ENCODE measurements around the gene NEU2. TPM values are rescaled to one million over a fixed set of nuclear protein-coding genes. Genes with fewer than 3 reads are reported as not detected.

Gene NEU2
- total and polyA plus RNA-seq, 3 experiments from 2014 or later = not detected

DNA sequence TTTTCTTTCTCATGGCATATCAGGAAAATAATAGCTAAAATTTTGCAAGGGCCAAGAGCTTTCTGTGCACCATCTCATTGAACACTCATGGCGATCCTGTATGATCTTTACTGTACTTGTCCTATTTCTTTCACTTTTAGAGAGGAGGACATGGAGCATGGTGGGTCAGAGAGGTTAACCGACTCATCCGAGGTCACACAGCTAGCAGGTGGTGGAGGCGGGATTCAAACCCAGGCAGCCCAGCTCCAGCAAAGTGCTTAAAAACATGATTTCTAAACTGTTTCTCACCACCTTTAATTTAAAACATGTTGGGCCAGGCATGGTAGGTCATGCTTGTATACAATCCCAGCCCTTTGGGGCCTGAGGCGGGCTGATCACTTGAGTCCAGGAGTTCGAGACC lies 25.8 kb upstream of the NEU2 start:
- Mint-ChIP-seq H3K27ac (no peak overlapping the region), H3K9me3 (no peaks in the 10 kb centered on the region), H3K4me3 (no peak overlapping the region), H3K36me3 (no peaks in the 10 kb centered on the region), H3K27me3 (peaks cover 1 to 6% of the 10 kb centered on the region in 2 donors), H3K4me1 (no peaks in the 10 kb centered on the region)
- Histone ChIP-seq H3K4me1 (ENCODE audit: insufficient read depth, low read length) (no peaks in the 10 kb centered on the region), H3K27ac (ENCODE audit: low read depth, low read length) (no peak overlapping the region), H3K36me3 (ENCODE audit: insufficient read depth, low read length) (no peaks in the 10 kb centered on the region), H3K27me3 (ENCODE audit: insufficient read depth, low read length, poor library complexity, severe bottlenecking) (no peaks in the 10 kb centered on the region), H3K9me3 (ENCODE audit: low read length) (no peaks in the 10 kb centered on the region), H3K4me3 (ENCODE audit: low read length) (no peak overlapping the region)
- no peak for DNase-seq
- ChIA-PET CTCF (interaction anchor here (1.4 kb wide), 2 partner anchors 22 to 244 kb away, joined by 3 to 4 read pairs; no protein-coding TSS in a partner anchor), POLR2A (no interaction called here)

DNA sequence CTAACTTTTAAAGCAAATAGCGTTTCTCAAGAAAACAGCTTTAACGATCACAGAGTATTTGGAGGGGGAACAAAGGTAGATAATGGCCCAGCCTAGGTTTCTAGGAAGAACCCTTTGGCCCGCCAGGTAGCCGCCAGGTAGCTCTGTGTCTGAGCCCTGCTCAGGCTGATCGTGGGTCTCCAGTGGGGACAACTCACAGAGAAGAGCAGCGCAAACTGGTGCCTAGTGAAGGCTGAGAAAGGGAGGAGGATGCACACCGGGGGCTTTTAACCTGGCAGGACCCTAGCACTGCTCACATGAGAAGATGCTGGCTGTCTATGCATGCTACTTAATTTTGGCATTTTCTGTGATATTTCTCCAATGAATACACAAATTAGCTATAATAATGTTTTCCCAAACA lies 25.2 kb upstream of the NEU2 start:
- Histone ChIP-seq H3K4me1 (ENCODE audit: insufficient read depth, low read length) (no peaks in the 10 kb centered on the region), H3K4me3 (ENCODE audit: low read length) (no peak overlapping the region), H3K36me3 (ENCODE audit: insufficient read depth, low read length) (no peaks in the 10 kb centered on the region), H3K27ac (ENCODE audit: low read depth, low read length) (no peak overlapping the region), H3K27me3 (ENCODE audit: insufficient read depth, low read length, poor library complexity, severe bottlenecking) (no peaks in the 10 kb centered on the region), H3K9me3 (ENCODE audit: low read length) (no peaks in the 10 kb centered on the region)
- H3K4me1 Mint-ChIP-seq = no peaks in the 10 kb centered on the region
- H3K27me3 Mint-ChIP-seq = peaks cover 1 to 6% of the 10 kb centered on the region in 2 donors
- H3K36me3 Mint-ChIP-seq = no peaks in the 10 kb centered on the region
- H3K4me3 Mint-ChIP-seq = no peak overlapping the region
- ChIA-PET POLR2A (no interaction called here), CTCF (interaction anchor here (1.4 kb wide), 2 partner anchors 22 to 243 kb away, joined by 3 to 4 read pairs; no protein-coding TSS in a partner anchor)
- H3K9me3 Mint-ChIP-seq = no peaks in the 10 kb centered on the region
- no peak overlapping the region for H3K27ac Mint-ChIP-seq
- DNase-seq = no peak

- CTCF ChIA-PET = interaction anchor here (1.4 kb wide), 2 partner anchors 21 to 243 kb away, joined by 3 to 4 read pairs; no protein-coding TSS in a partner anchor
Measured at GRCh38 chr2:233007739-233008138, 24.7 kb upstream of the NEU2 start.

DNA sequence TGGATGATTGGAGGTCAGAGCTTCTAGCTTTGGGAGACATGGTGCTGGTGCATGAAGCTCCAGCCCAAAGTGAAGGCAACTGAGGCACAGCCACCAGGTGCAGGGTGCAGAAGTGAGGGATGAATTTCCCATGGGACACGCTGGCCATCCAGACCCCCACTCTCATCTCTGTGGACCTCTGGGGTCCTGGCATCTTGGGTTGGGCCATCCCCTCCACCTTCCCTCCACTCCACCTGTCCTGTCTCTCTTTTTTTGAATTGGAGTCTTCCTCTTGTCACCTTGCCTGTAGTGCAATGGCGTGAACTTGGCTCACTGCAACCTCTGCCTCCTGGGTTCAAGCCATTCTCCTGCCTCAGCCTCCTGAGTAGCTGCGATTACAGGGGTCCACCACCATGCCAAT lies 22.8 kb upstream of the NEU2 start:
- Mint-ChIP-seq H3K9me3 (no peaks in the 10 kb centered on the region), H3K4me3 (no peak overlapping the region), H3K27ac (peak overlapping the region in 1 of 8 donors; percentile 42), H3K36me3 (no peaks in the 10 kb centered on the region), H3K4me1 (no peaks in the 10 kb centered on the region), H3K27me3 (peaks cover 1 to 6% of the 10 kb centered on the region in 2 donors)
- no peak for DNase-seq
- H3K36me3 ChIP-seq (ENCODE audit: insufficient read depth, low read length) = no peaks in the 10 kb centered on the region
- no peaks in the 10 kb centered on the region for H3K9me3 ChIP-seq (ENCODE audit: low read length)
- ChIA-PET POLR2A (no interaction called here), CTCF (no interaction called here)
- no peak overlapping the region for H3K27ac ChIP-seq (ENCODE audit: low read depth, low read length)
- H3K27me3 ChIP-seq (ENCODE audit: insufficient read depth, low read length, poor library complexity, severe bottlenecking) = no peaks in the 10 kb centered on the region
- H3K4me3 ChIP-seq (ENCODE audit: low read length) = no peak overlapping the region
- no peaks in the 10 kb centered on the region for H3K4me1 ChIP-seq (ENCODE audit: insufficient read depth, low read length)

More at GRCh38 chr2:233007739-233008138, 24.7 kb upstream of the NEU2 start:
- no peaks in the 10 kb centered on the region for H3K9me3 Mint-ChIP-seq
- H3K4me1 ChIP-seq (ENCODE audit: insufficient read depth, low read length) = no peaks in the 10 kb centered on the region
- H3K27me3 ChIP-seq (ENCODE audit: insufficient read depth, low read length, poor library complexity, severe bottlenecking) = no peaks in the 10 kb centered on the region
- H3K9me3 ChIP-seq (ENCODE audit: low read length) = no peaks in the 10 kb centered on the region
- no peak overlapping the region for H3K27ac ChIP-seq (ENCODE audit: low read depth, low read length)
- DNase-seq = no peak
- no peaks in the 10 kb centered on the region for H3K36me3 Mint-ChIP-seq
- peaks cover 1 to 9% of the 10 kb centered on the region in 2 donors for H3K27me3 Mint-ChIP-seq
- H3K36me3 ChIP-seq (ENCODE audit: insufficient read depth, low read length) = no peaks in the 10 kb centered on the region
- H3K4me1 Mint-ChIP-seq = no peaks in the 10 kb centered on the region
- POLR2A ChIA-PET = no interaction called here
- no peak overlapping the region for H3K27ac Mint-ChIP-seq
- no peak overlapping the region for H3K4me3 Mint-ChIP-seq
- H3K4me3 ChIP-seq (ENCODE audit: low read length) = no peak overlapping the region

- Histone ChIP-seq H3K36me3 (ENCODE audit: insufficient read depth, low read length) (no peaks in the 10 kb centered on the region), H3K27ac (ENCODE audit: low read depth, low read length) (no peak overlapping the region), H3K27me3 (ENCODE audit: insufficient read depth, low read length, poor library complexity, severe bottlenecking) (no peaks in the 10 kb centered on the region), H3K9me3 (ENCODE audit: low read length) (no peaks in the 10 kb centered on the region), H3K4me3 (ENCODE audit: low read length) (no peak overlapping the region), H3K4me1 (ENCODE audit: insufficient read depth, low read length) (no peaks in the 10 kb centered on the region)
- peaks cover 0 to 2% (median 2%) of the 10 kb centered on the region in 5 donors for H3K9me3 Mint-ChIP-seq
- DNase-seq = no peak
- no peaks in the 10 kb centered on the region for H3K4me1 Mint-ChIP-seq
- no peak overlapping the region for H3K4me3 Mint-ChIP-seq
- peaks cover 1 to 6% of the 10 kb centered on the region in 2 donors for H3K27me3 Mint-ChIP-seq
- ChIA-PET POLR2A (no interaction called here), CTCF (no interaction called here)
- peak overlapping the region in 1 of 8 donors; percentile 66 for H3K27ac Mint-ChIP-seq
- H3K36me3 Mint-ChIP-seq = peaks cover 0 to 5% (median 0%) of the 10 kb centered on the region in 3 donors
Measured at GRCh38 chr2:233010569-233011267, 21.8 kb upstream of the NEU2 start.

DNA sequence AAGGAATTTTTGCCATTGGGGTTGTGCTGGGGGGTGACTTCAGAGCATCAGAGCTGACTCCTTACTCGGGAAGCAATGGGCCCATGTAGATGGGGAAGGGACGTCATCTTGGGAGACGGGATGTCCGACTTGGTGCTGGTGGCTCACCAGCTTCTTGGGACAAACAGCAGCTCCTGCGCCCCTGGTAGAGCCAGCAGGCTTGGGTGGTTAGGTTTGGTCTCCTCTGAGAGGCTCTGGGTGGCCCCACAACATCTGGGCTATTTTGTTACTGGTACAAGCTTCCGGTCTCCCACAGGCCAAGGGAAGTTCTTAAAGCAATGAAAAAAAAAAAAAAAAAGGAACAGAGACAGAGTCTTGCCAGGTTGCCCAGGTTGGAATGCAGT lies 21.2 kb upstream of the NEU2 start:
- Histone ChIP-seq H3K4me3 (ENCODE audit: low read length) (no peak overlapping the region), H3K27me3 (ENCODE audit: insufficient read depth, low read length, poor library complexity, severe bottlenecking) (no peaks in the 10 kb centered on the region), H3K27ac (ENCODE audit: low read depth, low read length) (no peak overlapping the region), H3K9me3 (ENCODE audit: low read length) (no peaks in the 10 kb centered on the region), H3K4me1 (ENCODE audit: insufficient read depth, low read length) (no peaks in the 10 kb centered on the region), H3K36me3 (ENCODE audit: insufficient read depth, low read length) (no peaks in the 10 kb centered on the region)
- POLR2A ChIA-PET = no interaction called here
- Mint-ChIP-seq H3K27ac (peak overlapping the region in 1 of 8 donors; percentile 66), H3K27me3 (peaks cover 1 to 6% of the 10 kb centered on the region in 2 donors), H3K36me3 (peaks cover 0 to 5% (median 0%) of the 10 kb centered on the region in 3 donors), H3K4me1 (no peaks in the 10 kb centered on the region), H3K4me3 (no peak overlapping the region), H3K9me3 (peaks cover 0 to 2% (median 2%) of the 10 kb centered on the region in 5 donors)
- DNase-seq = no peak
- CTCF ChIA-PET = no interaction called here

DNA sequence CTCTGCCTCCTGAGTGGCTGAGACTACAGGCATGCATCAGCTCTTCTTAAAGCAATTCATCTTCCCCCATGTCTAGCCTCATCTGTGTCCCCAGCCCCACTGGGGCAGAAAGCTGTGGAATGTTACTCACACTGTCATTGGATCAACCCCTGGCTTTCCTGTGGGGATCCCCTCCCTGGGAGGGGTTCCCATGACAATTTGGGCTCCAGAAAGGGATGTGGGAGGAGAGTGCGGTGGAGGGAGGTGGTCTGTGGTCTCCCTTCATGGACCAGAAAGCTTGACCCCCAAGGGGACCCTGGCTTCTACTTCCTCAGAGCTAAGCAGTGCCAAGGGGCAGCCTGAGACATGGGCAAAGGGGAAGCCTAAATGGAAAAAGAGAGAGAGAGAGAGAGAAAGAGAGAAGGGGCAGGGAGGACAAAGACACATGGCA lies 20.8 kb upstream of the NEU2 start:
- ChIA-PET POLR2A (no interaction called here), CTCF (no interaction called here)

GRCh38 chr2:233012301-233012971 lies 20.0 kb upstream of the NEU2 start:
- no peak overlapping the region for H3K4me3 Mint-ChIP-seq

More for the DNA sequence above, 20.8 kb upstream of the NEU2 start:
- H3K27ac Mint-ChIP-seq = no peak overlapping the region
- peaks cover 0 to 5% (median 0%) of the 10 kb centered on the region in 3 donors for H3K36me3 Mint-ChIP-seq
- no peaks in the 10 kb centered on the region for H3K4me1 ChIP-seq (ENCODE audit: insufficient read depth, low read length)
- DNase-seq = no peak
- no peak overlapping the region for H3K4me3 Mint-ChIP-seq
- no peaks in the 10 kb centered on the region for H3K36me3 ChIP-seq (ENCODE audit: insufficient read depth, low read length)
- no peaks in the 10 kb centered on the region for H3K4me1 Mint-ChIP-seq
- H3K27me3 ChIP-seq (ENCODE audit: insufficient read depth, low read length, poor library complexity, severe bottlenecking) = no peaks in the 10 kb centered on the region
- peaks cover 0 to 2% (median 2%) of the 10 kb centered on the region in 5 donors for H3K9me3 Mint-ChIP-seq
- H3K9me3 ChIP-seq (ENCODE audit: low read length) = no peaks in the 10 kb centered on the region
- no peak overlapping the region for H3K4me3 ChIP-seq (ENCODE audit: low read length)
- H3K27ac ChIP-seq (ENCODE audit: low read depth, low read length) = no peak overlapping the region
- peaks cover 1 to 6% of the 10 kb centered on the region in 2 donors for H3K27me3 Mint-ChIP-seq

More at GRCh38 chr2:233012301-233012971, 20.0 kb upstream of the NEU2 start:
- no peaks in the 10 kb centered on the region for H3K4me1 ChIP-seq (ENCODE audit: insufficient read depth, low read length)
- ChIA-PET POLR2A (no interaction called here), CTCF (no interaction called here)
- H3K4me1 Mint-ChIP-seq = no peaks in the 10 kb centered on the region
- peaks cover 0 to 3% (median 2%) of the 10 kb centered on the region in 5 donors for H3K9me3 Mint-ChIP-seq
- H3K27ac Mint-ChIP-seq = no peak overlapping the region
- H3K9me3 ChIP-seq (ENCODE audit: low read length) = no peaks in the 10 kb centered on the region
- no peak for DNase-seq
- no peaks in the 10 kb centered on the region for H3K27me3 ChIP-seq (ENCODE audit: insufficient read depth, low read length, poor library complexity, severe bottlenecking)
- no peaks in the 10 kb centered on the region for H3K36me3 ChIP-seq (ENCODE audit: insufficient read depth, low read length)
- H3K36me3 Mint-ChIP-seq = peaks cover 0 to 7% (median 0%) of the 10 kb centered on the region in 3 donors
- H3K4me3 ChIP-seq (ENCODE audit: low read length) = no peak overlapping the region
- no peak overlapping the region for H3K27ac ChIP-seq (ENCODE audit: low read depth, low read length)
- H3K27me3 Mint-ChIP-seq = peaks cover 1 to 6% of the 10 kb centered on the region in 2 donors
